GM12878 (cell line): Measurements from ENCODE around the gene ADARB1. TPM values are rescaled to one million over a fixed set of nuclear protein-coding genes. Genes with fewer than 3 reads are reported as not detected.

ENCODE experiments used
- ATAC-seq: fragments of 200-7000 bp; cut with Tn5 transposase; 3 replicates; pipeline ENCODE4 v1.9.1; 2020; ENCODE audit warnings: mild to moderate bottlenecking, moderate library complexity
- BruUV-seq: library from RNA; stranded (reverse); fragments of 400-500 nt; replicated peaks from 2 replicates; lab custom pipeline; 2021; lab: Mats Ljungman, UMichigan
- CTCF ChIA-PET: fragments of 300-600 bp; sonication (Branson Sonifier 250); formaldehyde crosslinking; extraction: SDS; loops from one replicate; lab custom pipeline; 2021; ENCODE audit warnings: inconsistent platforms; lab: Yijun Ruan, JAX
- POLR2A ChIA-PET: fragments of 350-600 bp; formaldehyde crosslinking; extraction: SDS; loops from one replicate; lab custom pipeline; 2021; ENCODE audit warnings: inconsistent platforms; lab: Charles Lee
- RAD21 ChIA-PET: fragments of 300-600 bp; sonication (Branson Sonifier 250); formaldehyde crosslinking; loops from one replicate; lab custom pipeline; 2023; ENCODE audit warnings: antibody characterized with exemption; ENCODE audit not compliant: unreplicated experiment; lab: Charles Lee
- SMC1A ChIA-PET: fragments of 300-600 bp; sonication (Branson Sonifier 250); formaldehyde crosslinking; loops from one replicate; lab custom pipeline; 2023; ENCODE audit not compliant: unreplicated experiment, uncharacterized antibody; lab: Charles Lee
- DNase-seq: peaks from one replicate; pipeline ENCODE4 v3.0.0-alpha.2; 2011; ENCODE audit warnings: low read depth, low spot score
- FAIRE-seq: peaks from 3 replicates; lab custom pipeline; 2011; peaks lifted over from hg19 to GRCh38; lab: Jason Lieb, UNC
- H2AFZ ChIP-seq: 2 replicates; pipeline ENCODE4 v1.6.0; 2011; ENCODE audit warnings: low read depth, low read length, control low read depth; ENCODE audit not compliant: control insufficient read depth
- H3K27ac ChIP-seq: 2 replicates; pipeline ENCODE4 v1.5.1; 2011; ENCODE audit warnings: control low read depth; ENCODE audit not compliant: control insufficient read depth, insufficient read depth
- H3K27me3 ChIP-seq, 2 experiments: replicated peaks in 1 of 2; 2 replicates each; pipeline versions ENCODE4 v1.6.0 to v1.6.1; 2011; ENCODE audit warnings: low read length in 1 of 2; ENCODE audit not compliant: control insufficient read depth in 2 of 2, insufficient read depth in 2 of 2
- H3K36me3 ChIP-seq, 2 experiments: 2 replicates each; pipeline ENCODE4 v1.5.1; 2011; ENCODE audit warnings: low read length in 1 of 2; ENCODE audit not compliant: control insufficient read depth in 2 of 2, insufficient read depth in 2 of 2
- H3K4me1 ChIP-seq: 2 replicates; pipeline ENCODE4 v1.6.1; 2011; ENCODE audit warnings: mild to moderate bottlenecking, low read length, moderate library complexity, mixed read lengths; ENCODE audit not compliant: control insufficient read depth, insufficient read depth
- H3K4me2 ChIP-seq: 2 replicates; pipeline ENCODE4 v1.6.0; 2011; ENCODE audit warnings: control low read depth; ENCODE audit not compliant: control insufficient read depth, insufficient read depth
- H3K4me3 ChIP-seq: fragments of 200-600 bp; sonication (generic); 2 replicates; pipeline ENCODE4 v1.5.1; 2016
- H3K79me2 ChIP-seq: 2 replicates; pipeline ENCODE4 v1.6.0; 2011; ENCODE audit warnings: low read length; ENCODE audit not compliant: control insufficient read depth, insufficient read depth
- H3K9ac ChIP-seq: 2 replicates; pipeline ENCODE4 v1.8.0; 2011; ENCODE audit warnings: low read length, control low read depth, mixed read lengths; ENCODE audit not compliant: control insufficient read depth, insufficient read depth
- H3K9me3 ChIP-seq: replicated peaks from 3 replicates; pipeline ENCODE4 v1.5.1; 2011; ENCODE audit warnings: mild to moderate bottlenecking, low read length; ENCODE audit not compliant: control insufficient read depth, insufficient read depth
- H4K20me1 ChIP-seq: 2 replicates; pipeline ENCODE4 v1.6.0; 2011; ENCODE audit not compliant: control insufficient read depth, insufficient read depth
- ATF3 ChIP-seq: IDR thresholded peaks from 2 replicates; pipeline ENCODE4 v1.6.1; 2011; ENCODE audit warnings: low read depth, mild to moderate bottlenecking, low read length, moderate library complexity, borderline replicate concordance; ENCODE audit errors: extremely low read depth
- CBFB ChIP-seq: IDR thresholded peaks from 2 replicates; pipeline ENCODE4 v1.6.1; 2016; ENCODE audit warnings: antibody characterized with exemption, low read depth
- FOXM1 ChIP-seq: IDR thresholded peaks from 2 replicates; pipeline ENCODE4 v1.6.1; 2012; ENCODE audit warnings: low read depth, mild to moderate bottlenecking, inconsistent platforms, low read length, moderate library complexity
- HDAC6 ChIP-seq: fragments of 200-600 bp; sonication (generic); IDR thresholded peaks from one replicate; pipeline ENCODE4 v1.8.0; 2017; ENCODE audit warnings: antibody characterized with exemption; ENCODE audit not compliant: unreplicated experiment
- IRF3 ChIP-seq: fragments of 450-650 bp; IDR thresholded peaks from 2 replicates; pipeline ENCODE4 v1.6.1; 2014; ENCODE audit warnings: mild to moderate bottlenecking
- JUND ChIP-seq: IDR thresholded peaks from 2 replicates; pipeline ENCODE4 v1.6.1; 2012; ENCODE audit warnings: low read depth, mild to moderate bottlenecking, low read length, improper control_type of control experiment, moderate library complexity
- POLR2AphosphoS5 ChIP-seq: IDR thresholded peaks from 2 replicates; pipeline ENCODE4 v1.6.1; 2011; ENCODE audit warnings: mild to moderate bottlenecking, low read length, inconsistent platforms
- RFX5 ChIP-seq: IDR thresholded peaks from 2 replicates; pipeline ENCODE4 v1.6.1; 2011; ENCODE audit warnings: low read depth, low read length, improper control_type of control experiment
- SMARCA5 ChIP-seq: fragments of 450-650 bp; IDR thresholded peaks from 2 replicates; pipeline ENCODE4 v1.6.1; 2017; ENCODE audit warnings: mild to moderate bottlenecking
- TBL1XR1 ChIP-seq: IDR thresholded peaks from 2 replicates; pipeline ENCODE4 v1.6.1; 2012; ENCODE audit warnings: low read depth, low read length, improper control_type of control experiment
- ZBTB33 ChIP-seq: fragments of 450-650 bp; IDR thresholded peaks from 2 replicates; pipeline ENCODE4 v1.6.1; 2017; ENCODE audit warnings: mild to moderate bottlenecking
- WGBS: methylation state at CpG from one replicate; pipeline ENCODE4 v1.1.6; 2016; ENCODE audit warnings: low lambda C conversion rate; ENCODE audit not compliant: insufficient replicate concordance, insufficient coverage; ENCODE audit errors: missing lambda C conversion rate; 5-methylcytosine and 5-hydroxymethylcytosine counted together
- in situ Hi-C: fragments of 300-500 bp; cut with MboI; formaldehyde crosslinking; loops from 9 replicates; pipeline ENCODE4 v1.14.3; 2018; ENCODE audit warnings: mixed read lengths
- intact Hi-C: fragments of 100-400 bp; cut with micrococcal nuclease; formaldehyde crosslinking; loops from one replicate; pipeline ENCODE4 v1.14.2; 2022; ENCODE audit not compliant: unreplicated experiment
- polyA plus RNA-seq, 11 experiments: library from polyadenylated mRNA; depleted of rRNA in 4 of 11; unstranded in 6 of 11; stranded (reverse) in 5 of 11; fragments of >200 nt; fragmentation: Nextera tagmentation in 4 of 11; fragmentation: Illumina TruSeq in 1 of 11; extraction: Ambion mirVana in 4 of 11; extraction: Trizol in 1 of 11; gene quantifications; 1 replicate in 1 of 11; 2 replicates in 10 of 11; pipeline versions ENCODE4 v1.2.1 to v1.2.3, GENCODE V29; 2011 to 2016; ENCODE audit warnings: inconsistent platforms in 2 of 11, missing spikeins in 2 of 11, low read depth in 1 of 11
- total RNA-seq, 4 experiments: library from RNA; depleted of rRNA in 3 of 4; stranded (reverse); fragments of >200 nt in 3 of 4; fragmentation: Illumina TruSeq in 1 of 4; extraction: Trizol in 1 of 4; gene quantifications; 2 replicates each; pipeline versions ENCODE4 v1.2.1 to v1.2.3, GENCODE V29; 2013 to 2021

Gene ADARB1
- total and polyA plus RNA-seq, 10 of the 15 experiments (the other 5 are each of a cell fraction or from before 2014, with no cell fraction given): 5.7 to 61.7 (median 25.3) TPM

- no TSS peak for BruUV-seq
- no peak overlapping the region for H3K9ac ChIP-seq
- peaks cover 18% of the 10 kb centered on the region for H3K4me1 ChIP-seq
- CTCF ChIA-PET: interaction anchor here (0.8 to 15.4 kb wide), 11 partner anchors 12 to 180 kb away, joined by 3 to 626 read pairs (median 11); no protein-coding TSS in a partner anchor
- H2AFZ ChIP-seq: no peak overlapping the region
- in situ Hi-C loops (loop anchor here (5.0 kb wide), 1 partner anchor 179 kb away; no protein-coding TSS in a partner anchor), intact Hi-C loops (no loop called here)
- no peaks in the 10 kb centered on the region for H3K36me3 ChIP-seq
- H3K27ac ChIP-seq: no peak overlapping the region
- FAIRE-seq (no peak), ATAC-seq (no peak), DNase-seq (no peak)
- H3K27me3 ChIP-seq: no peaks in the 10 kb centered on the region; a peak in 1 of 4 replicates
- no peak for TF ChIP-seq JUND
- WGBS: 67% methylated on average over 11 of the region's 11 CpGs
- no peak overlapping the region for H3K4me2 ChIP-seq
- no peaks in the 10 kb centered on the region for H3K79me2 ChIP-seq
- POLR2A ChIA-PET: interaction anchor here (0.7 to 2.2 kb wide), 5 partner anchors 14 to 50 kb away, joined by 3 to 10 read pairs (median 4); no protein-coding TSS in a partner anchor
- no peaks in the 10 kb centered on the region for H4K20me1 ChIP-seq
- H3K9me3 ChIP-seq: no peaks in the 10 kb centered on the region
- H3K4me3 ChIP-seq: no peak overlapping the region
- RAD21 ChIA-PET: interaction anchor here (0.6 to 8.1 kb wide), 13 partner anchors 9 to 325 kb away, joined by 3 to 204 read pairs (median 16); partner anchors contain the start of genes PTTG1IP and UBE2G2
- SMC1A ChIA-PET: interaction anchor here (0.6 to 9.3 kb wide), 12 partner anchors 11 to 181 kb away, joined by 3 to 560 read pairs (median 12); partner anchors contain the start of gene SLX9
These were observed 51.8 kb downstream of the ADARB1 start for GRCh38 chr21:45126204-45126626.

GRCh38 chr21:45126983-45127382 is 52.6 kb downstream of the ADARB1 start:
- FAIRE-seq (no peak), DNase-seq (no peak), ATAC-seq (no peak)
- intact Hi-C loops: no loop called here
- ChIA-PET CTCF (interaction anchor here (1.1 to 15.4 kb wide), 8 partner anchors 13 to 234 kb away, joined by 3 to 626 read pairs (median 110); no protein-coding TSS in a partner anchor), SMC1A (interaction anchor here (1.2 to 9.3 kb wide), 8 partner anchors 10 to 616 kb away, joined by 3 to 560 read pairs (median 40); partner anchors contain the start of gene SLX9), POLR2A (interaction anchor here (0.9 to 1.9 kb wide), 3 partner anchors 16 to 50 kb away, joined by 3 to 4 read pairs (median 3); no protein-coding TSS in a partner anchor), RAD21 (interaction anchor here (0.6 to 8.1 kb wide), 9 partner anchors 10 to 185 kb away, joined by 3 to 204 read pairs (median 62); no protein-coding TSS in a partner anchor)
- BruUV-seq: no TSS peak
- peaks cover 0 to 2% of the 10 kb centered on the region in 2 experiments; a peak in 2 of 4 replicates for H3K27me3 ChIP-seq
- no peaks in the 10 kb centered on the region for H3K79me2 ChIP-seq
- no peaks in the 10 kb centered on the region for H4K20me1 ChIP-seq
- no peak overlapping the region for H3K9ac ChIP-seq
- WGBS: 58% methylated on average over 7 of the region's 7 CpGs
- in situ Hi-C loops: loop anchor here (5.0 kb wide), 1 partner anchor 180 kb away; no protein-coding TSS in a partner anchor
- H3K4me2 ChIP-seq: no peak overlapping the region
- H2AFZ ChIP-seq: no peak overlapping the region
- H3K9me3 ChIP-seq: no peaks in the 10 kb centered on the region
- no peaks in the 10 kb centered on the region for H3K36me3 ChIP-seq
- peaks cover 18% of the 10 kb centered on the region for H3K4me1 ChIP-seq
- H3K4me3 ChIP-seq: no peak overlapping the region
- no peak overlapping the region for H3K27ac ChIP-seq
- no peak for TF ChIP-seq HDAC6
- no peak for TF ChIP-seq TBL1XR1
- no peak for TF ChIP-seq ATF3
- TF ChIP-seq POLR2AphosphoS5: no peak
- no peak for TF ChIP-seq ZBTB33
- TF ChIP-seq RFX5: no peak
- no peak for TF ChIP-seq CBFB
- TF ChIP-seq FOXM1: no peak
- no peak for TF ChIP-seq SMARCA5
- no peak for TF ChIP-seq IRF3
